ENCODE data around the gene DYNLRB2.

Gene DYNLRB2

GRCh38 chr16:80599466-80599865 lies 58.7 kb downstream of the DYNLRB2 start:
- no peak for DNase-seq (ENCODE audit: low read depth in 3 of 3)

All from stimulated activated CD4-positive, alpha-beta T cell treated with anti-CD3 and anti-CD28 coated beads, TNF-alpha, amount 100 ng/mL, for 48 hours (primary cell).